Smooth muscle cell of the brain vasculature (primary cell): ENCODE results near the gene ZNF76.
"Not testable (repeated sequence)": the region's sequence is repeated elsewhere in the genome, so short reads cannot be mapped to it uniquely, and the experiment has no call there.

Experiments
- DNase-seq: peaks from one replicate; pipeline ENCODE4 v3.0.0-alpha.2; 2012; ENCODE audit warnings: low read depth, low spot score

The ZNF76 gene

DNA sequence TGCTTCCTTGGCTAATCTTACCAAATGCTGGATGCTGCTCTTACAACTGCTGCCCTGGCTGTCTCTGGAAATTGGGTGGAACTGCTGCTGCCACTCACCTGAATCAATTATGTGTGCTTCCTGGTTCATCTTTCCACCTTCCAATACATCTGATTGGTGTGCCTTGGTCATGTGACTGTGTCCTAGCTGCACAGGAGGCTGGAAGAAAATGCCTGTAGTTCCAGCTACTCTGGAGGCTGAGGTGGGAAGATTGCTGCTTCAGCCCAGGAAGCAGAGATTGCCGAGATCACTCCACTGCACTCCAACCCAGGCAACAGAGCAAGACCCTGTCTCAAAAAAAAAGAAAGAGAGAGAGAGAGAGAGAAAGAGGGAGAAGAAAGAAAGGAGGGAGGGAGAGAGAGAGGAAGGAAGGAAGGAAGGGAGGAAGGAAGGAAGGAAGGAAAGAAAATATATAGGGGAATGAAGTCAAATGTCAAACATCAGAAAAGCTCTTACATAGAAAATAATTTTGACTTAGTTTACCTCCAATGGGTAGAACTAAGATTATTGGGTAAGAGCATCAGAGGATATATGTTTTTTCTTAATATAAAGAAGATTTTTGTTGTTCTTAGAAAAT, 68.7 kb downstream of the ZNF76 start:
- DNase-seq = no peak

DNA sequence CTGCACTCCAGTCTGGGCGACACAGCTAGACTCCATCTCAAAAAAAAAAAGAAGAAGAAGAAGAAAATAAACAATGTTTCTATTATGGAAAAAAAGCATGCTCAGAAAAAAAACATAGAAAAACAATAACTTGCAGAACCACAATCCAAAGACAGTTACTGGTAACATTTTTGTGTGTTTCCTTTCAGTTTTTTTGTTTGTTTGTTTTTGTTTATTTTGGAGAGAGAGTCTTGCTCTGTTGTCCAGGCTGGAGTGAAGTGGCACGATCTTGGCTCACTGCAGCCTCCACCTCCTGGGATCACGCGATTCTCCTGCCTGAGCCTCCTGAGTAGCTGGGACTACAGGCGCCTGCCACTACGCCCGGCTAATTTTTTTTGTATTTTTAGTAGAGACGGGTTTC, 69.4 kb downstream of the ZNF76 start:
- DNase-seq = not testable (repeated sequence)

- no peak for DNase-seq
These were observed 71.1 kb downstream of the ZNF76 start for GRCh38 chr6:35330541-35331119.

- DNase-seq = not testable (repeated sequence)
These were observed 72.7 kb downstream of the ZNF76 start for GRCh38 chr6:35332074-35332887.

DNA sequence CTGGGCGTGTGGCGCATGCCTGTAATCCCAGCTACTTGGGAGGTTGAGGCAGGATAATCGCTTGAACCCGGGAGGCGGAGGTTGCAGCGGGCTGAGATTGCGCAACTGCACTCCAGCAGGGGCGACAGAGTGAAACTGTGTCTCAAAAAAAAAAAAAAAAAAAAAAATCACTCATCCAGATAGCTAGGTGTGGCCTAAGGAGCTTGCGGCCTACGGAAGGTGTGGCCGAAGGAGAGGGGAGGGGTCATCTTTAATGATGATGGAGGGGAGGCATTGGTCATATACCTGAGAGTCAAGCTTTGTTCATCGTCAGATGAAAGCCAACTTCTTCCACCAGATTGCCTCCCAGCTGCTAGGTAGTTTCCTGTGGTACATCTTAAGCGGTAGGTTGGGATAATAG, 82.0 kb downstream of the ZNF76 start:
- no peak for DNase-seq

- peak; percentile 88 for DNase-seq
These were observed 82.9 kb downstream of the ZNF76 start, which contains the start of gene PPARD for GRCh38 chr6:35342258-35343091. Gene PPARD, plus strand, starts transcription at chr6:35342558. Its CDS starts 68,530 bp downstream, at chr6:35411088.

DNA sequence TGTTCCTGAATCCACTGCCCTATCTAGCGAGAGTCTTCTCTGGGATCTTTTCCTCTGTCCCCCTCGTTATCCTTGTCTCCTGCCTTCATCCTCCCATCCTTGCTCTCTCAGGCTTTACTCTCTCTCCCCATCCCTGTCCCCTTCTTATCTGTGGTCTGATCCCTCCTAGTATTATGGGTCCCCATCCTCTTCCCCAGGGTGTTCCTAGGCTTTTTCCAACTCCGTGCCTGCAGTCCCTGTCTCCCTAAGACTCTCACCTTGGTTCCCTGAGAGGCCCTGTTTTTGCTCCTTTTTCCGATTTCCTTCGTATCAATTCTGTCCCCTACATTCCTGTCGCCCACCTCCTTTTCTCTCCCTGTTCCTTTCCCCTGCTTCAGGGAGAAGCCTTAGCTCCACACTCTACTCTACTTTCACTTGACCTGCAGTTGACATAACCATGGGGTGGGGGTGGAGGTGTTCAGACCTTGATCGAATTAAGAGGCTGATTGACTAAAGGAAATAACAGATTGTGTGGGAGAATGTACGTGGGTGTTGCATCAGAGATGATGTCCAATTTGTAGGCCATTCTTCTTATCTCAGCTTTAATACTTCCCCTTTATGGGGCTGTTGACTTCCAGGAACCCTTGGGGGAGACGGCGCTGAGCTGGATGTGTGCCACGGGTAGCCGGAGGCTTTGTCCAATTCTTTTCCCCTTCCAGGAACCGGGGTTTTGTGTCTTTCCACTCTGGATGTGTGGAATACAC, 83.7 kb downstream of the ZNF76 start:
- no peak for DNase-seq

DNA sequence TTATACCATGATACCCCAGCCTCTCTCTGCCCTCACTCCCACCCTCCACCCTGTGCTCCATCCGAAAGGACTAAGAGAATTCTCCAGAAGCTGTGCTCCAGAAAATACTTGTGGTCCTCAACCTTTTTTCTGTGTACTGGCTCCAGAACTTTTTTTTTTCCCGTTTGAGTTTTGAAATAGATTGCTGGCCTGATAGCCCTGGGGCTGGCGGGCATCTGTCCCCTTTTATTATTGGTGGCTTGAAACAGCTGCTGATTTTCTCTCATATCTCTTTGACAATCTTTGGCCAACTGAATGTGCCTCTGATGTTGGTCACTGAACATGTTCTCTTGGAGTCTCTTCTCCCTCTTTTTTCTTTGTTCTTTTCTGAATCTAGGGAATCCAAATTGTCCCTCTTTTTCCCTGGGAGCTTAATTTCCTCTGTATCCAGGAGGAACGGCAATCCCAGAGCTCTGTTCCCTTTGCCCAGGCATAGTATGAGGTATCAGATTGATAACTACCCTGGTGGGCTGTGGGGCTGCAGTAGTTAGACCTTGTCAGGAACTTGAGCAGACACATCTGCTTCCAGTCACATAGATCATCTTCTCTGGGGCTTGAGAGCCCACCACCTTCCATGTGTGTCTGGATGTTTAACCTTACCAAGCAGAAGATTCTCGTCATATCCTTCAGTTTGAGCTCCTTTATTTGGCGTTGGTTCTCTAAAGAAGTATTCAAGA, 84.5 kb downstream of the ZNF76 start:
- no peak for DNase-seq
